SU-DHL-6 (cell line): ENCODE data around the gene MT1H.
"Not testable (repeated sequence)": the region's sequence is repeated elsewhere in the genome, so short reads cannot be mapped to it uniquely, and the experiment has no call there.

ENCODE experiments used
- H2AFZ ChIP-seq: fragments of 200-600 bp; sonication (generic); 2 replicates; pipeline ENCODE4 v1.6.1; 2014; ENCODE audit warnings: low read depth, mild to moderate bottlenecking, moderate library complexity, mixed read lengths, antibody characterized with exemption, low read length; ENCODE audit not compliant: severe bottlenecking
- H3F3A ChIP-seq: fragments of 200-600 bp; shearing (Covaris generic); 2 replicates; pipeline ENCODE4 v1.6.0; 2016; ENCODE audit warnings: antibody characterized with exemption, mild to moderate bottlenecking; ENCODE audit not compliant: insufficient read depth
- H3K27ac ChIP-seq: fragments of 200-600 bp; sonication (generic); 2 replicates; pipeline ENCODE4 v1.5.1; 2016; ENCODE audit warnings: low read depth, mild to moderate bottlenecking, low read length, moderate library complexity, mixed read lengths
- H3K27me3 ChIP-seq: fragments of 200-600 bp; sonication (generic), shearing (Covaris generic); 2 replicates; pipeline ENCODE4 v1.6.0; 2014; ENCODE audit warnings: mild to moderate bottlenecking, low read length
- H3K36me3 ChIP-seq: fragments of 200-600 bp; sonication (generic); 2 replicates; pipeline ENCODE4 v1.6.1; 2014; ENCODE audit warnings: mild to moderate bottlenecking, low read length, mixed read lengths
- H3K4me2 ChIP-seq: fragments of 300-600, 200-600 bp; shearing (Covaris generic), sonication (generic); 2 replicates; pipeline ENCODE4 v1.6.0; 2014; ENCODE audit warnings: low read length, low read depth, mild to moderate bottlenecking; ENCODE audit not compliant: poor library complexity, severe bottlenecking
- H3K4me3 ChIP-seq: fragments of 200-600 bp; sonication (generic); 2 replicates; pipeline ENCODE4 v1.5.1; 2014; ENCODE audit warnings: antibody characterized with exemption, low read length, mild to moderate bottlenecking, mixed read lengths; ENCODE audit not compliant: insufficient read depth, poor library complexity, severe bottlenecking
- H3K79me2 ChIP-seq: fragments of 200-600 bp; sonication (generic); 2 replicates; pipeline ENCODE4 v1.6.1; 2014; ENCODE audit warnings: mild to moderate bottlenecking, low read length, moderate library complexity; ENCODE audit not compliant: insufficient read depth
- H3K9ac ChIP-seq: fragments of 200-600 bp; sonication (generic); 2 replicates; pipeline ENCODE4 v1.7.0; 2014; ENCODE audit warnings: mild to moderate bottlenecking, low read length
- H3K9me2 ChIP-seq: fragments of 200-600 bp; sonication (generic); replicated peaks from 2 replicates; pipeline ENCODE4 v1.6.1; 2014; ENCODE audit warnings: low read length; ENCODE audit not compliant: insufficient read depth
- H3K9me3 ChIP-seq: fragments of 200-600 bp; sonication (generic); 2 replicates; pipeline ENCODE4 v1.6.1; 2014; ENCODE audit warnings: low read length, mixed read lengths; ENCODE audit not compliant: insufficient read depth
- H4K20me1 ChIP-seq: fragments of 200-600 bp; sonication (generic); 2 replicates; pipeline ENCODE4 v1.6.1; 2014; ENCODE audit warnings: low read depth, mild to moderate bottlenecking, antibody characterized with exemption, low read length, moderate library complexity, mixed read lengths
- EZH2phosphoT487 ChIP-seq: fragments of 200-600 bp; sonication (generic), shearing (Covaris generic); conservative IDR thresholded peaks from 2 replicates; pipeline ENCODE4 v1.6.1; 2018; ENCODE audit warnings: mild to moderate bottlenecking, antibody characterized with exemption, low read length, moderate library complexity, mixed read lengths
- TF ChIP-seq, protein P1 (sequence below): fragments of 200-600 bp; sonication (generic); IDR thresholded peaks from one replicate; pipeline ENCODE4 v1.5.1; 2017; ENCODE audit warnings: antibody characterized with exemption, mild to moderate bottlenecking, low read length, moderate library complexity; ENCODE audit not compliant: insufficient read depth, poor library complexity, severe bottlenecking

MT1H gene

GRCh38 chr16:56662357-56663354 lies 7.0 kb upstream of the MT1H start:
- Histone ChIP-seq H3K9me3 (no peaks in the 10 kb centered on the region), H3K9ac (no peak overlapping the region), H3K27me3 (no peaks in the 10 kb centered on the region), H3K4me3 (no peak overlapping the region), H3K27ac (no peak overlapping the region), H3K79me2 (no peaks in the 10 kb centered on the region), H3K36me3 (no peaks in the 10 kb centered on the region), H4K20me1 (no peaks in the 10 kb centered on the region), H3K9me2 (no peaks in the 10 kb centered on the region), H3K4me2 (no peak overlapping the region), H2AFZ (no peak overlapping the region), H3F3A (no peaks in the 10 kb centered on the region)
- TF ChIP-seq, protein P1, sequence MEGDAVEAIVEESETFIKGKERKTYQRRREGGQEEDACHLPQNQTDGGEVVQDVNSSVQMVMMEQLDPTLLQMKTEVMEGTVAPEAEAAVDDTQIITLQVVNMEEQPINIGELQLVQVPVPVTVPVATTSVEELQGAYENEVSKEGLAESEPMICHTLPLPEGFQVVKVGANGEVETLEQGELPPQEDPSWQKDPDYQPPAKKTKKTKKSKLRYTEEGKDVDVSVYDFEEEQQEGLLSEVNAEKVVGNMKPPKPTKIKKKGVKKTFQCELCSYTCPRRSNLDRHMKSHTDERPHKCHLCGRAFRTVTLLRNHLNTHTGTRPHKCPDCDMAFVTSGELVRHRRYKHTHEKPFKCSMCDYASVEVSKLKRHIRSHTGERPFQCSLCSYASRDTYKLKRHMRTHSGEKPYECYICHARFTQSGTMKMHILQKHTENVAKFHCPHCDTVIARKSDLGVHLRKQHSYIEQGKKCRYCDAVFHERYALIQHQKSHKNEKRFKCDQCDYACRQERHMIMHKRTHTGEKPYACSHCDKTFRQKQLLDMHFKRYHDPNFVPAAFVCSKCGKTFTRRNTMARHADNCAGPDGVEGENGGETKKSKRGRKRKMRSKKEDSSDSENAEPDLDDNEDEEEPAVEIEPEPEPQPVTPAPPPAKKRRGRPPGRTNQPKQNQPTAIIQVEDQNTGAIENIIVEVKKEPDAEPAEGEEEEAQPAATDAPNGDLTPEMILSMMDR: no peak
- TF ChIP-seq EZH2phosphoT487: no peak

DNA sequence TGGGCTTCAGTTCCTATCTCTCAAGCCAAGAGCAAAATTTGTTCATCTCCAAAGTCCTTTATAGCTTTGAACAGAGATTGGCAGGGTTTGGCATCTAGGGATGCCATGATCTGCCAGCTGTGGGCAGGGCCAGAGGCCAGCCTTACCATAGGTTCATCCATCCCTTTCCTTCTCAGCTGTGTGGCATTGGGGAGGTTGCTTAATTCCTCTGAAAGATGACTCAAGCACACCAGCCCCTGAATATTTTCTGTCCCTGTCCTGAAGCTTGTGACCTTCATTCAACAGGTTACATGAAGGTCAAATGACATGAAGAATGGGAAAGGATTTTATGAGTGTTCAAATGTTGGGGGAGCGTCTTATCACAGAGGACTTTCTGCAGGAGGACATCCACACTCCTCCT lies 5.1 kb upstream of the MT1H start:
- H4K20me1 ChIP-seq: no peaks in the 10 kb centered on the region
- H2AFZ ChIP-seq: no peak overlapping the region
- no peaks in the 10 kb centered on the region for H3F3A ChIP-seq
- no peaks in the 10 kb centered on the region for H3K36me3 ChIP-seq
- no peak overlapping the region for H3K4me2 ChIP-seq
- no peaks in the 10 kb centered on the region for H3K27me3 ChIP-seq
- H3K9ac ChIP-seq: no peak overlapping the region
- H3K4me3 ChIP-seq: no peak overlapping the region
- TF ChIP-seq EZH2phosphoT487: no peak
- TF ChIP-seq, protein P1: no peak
- no peaks in the 10 kb centered on the region for H3K9me2 ChIP-seq
- H3K79me2 ChIP-seq: no peaks in the 10 kb centered on the region
- no peaks in the 10 kb centered on the region for H3K9me3 ChIP-seq
- no peak overlapping the region for H3K27ac ChIP-seq

- H3K9me3 ChIP-seq, H3F3A ChIP-seq, H3K79me2 ChIP-seq, H3K4me2 ChIP-seq, H2AFZ ChIP-seq, H3K36me3 ChIP-seq, H3K27me3 ChIP-seq, H3K4me3 ChIP-seq, H3K9ac ChIP-seq, H4K20me1 ChIP-seq, H3K27ac ChIP-seq, H3K9me2 ChIP-seq: not testable (repeated sequence)
Observed at GRCh38 chr16:56665286-56666261, 4.0 kb upstream of the MT1H start.
